GM19035 (cell line): ENCODE results near the gene ATP8B4.
"Not testable (repeated sequence)": the region's sequence is repeated elsewhere in the genome, so short reads cannot be mapped to it uniquely, and the experiment has no call there.

ENCODE experiments used
- ATAC-seq: cut with Tn5 transposase; IDR thresholded peaks from one replicate; pipeline ENCODE4 v1.9.1; 2021; ENCODE audit not compliant: unreplicated experiment

ATP8B4 gene

DNA sequence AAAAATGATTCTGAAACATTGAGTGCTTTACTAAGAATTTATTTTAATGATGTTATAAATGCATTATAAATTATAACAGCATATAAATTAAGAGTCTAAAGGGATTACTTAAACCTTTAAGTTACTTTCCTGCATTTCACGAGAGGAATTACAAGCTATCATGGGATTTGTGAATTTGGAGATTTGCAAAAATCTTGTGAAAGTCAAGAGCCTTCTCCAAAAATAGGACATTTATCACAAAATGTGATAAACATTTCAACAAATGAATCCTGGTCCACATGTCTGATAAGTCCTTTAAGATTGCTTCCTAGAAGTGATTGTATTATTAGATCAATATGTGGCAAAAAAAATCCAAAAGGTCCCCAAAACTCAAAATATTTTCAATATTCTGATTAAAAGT lies 154.5 kb downstream of the ATP8B4 start:
- ATAC-seq: no peak

- no peak for ATAC-seq
Observed at GRCh38 chr15:49964061-49964460, 155.0 kb downstream of the ATP8B4 start.

- not testable (repeated sequence) for ATAC-seq
Observed at GRCh38 chr15:49963033-49963772, 155.8 kb downstream of the ATP8B4 start.

GRCh38 chr15:49962044-49962602 lies 156.9 kb downstream of the ATP8B4 start:
- ATAC-seq: no peak

DNA sequence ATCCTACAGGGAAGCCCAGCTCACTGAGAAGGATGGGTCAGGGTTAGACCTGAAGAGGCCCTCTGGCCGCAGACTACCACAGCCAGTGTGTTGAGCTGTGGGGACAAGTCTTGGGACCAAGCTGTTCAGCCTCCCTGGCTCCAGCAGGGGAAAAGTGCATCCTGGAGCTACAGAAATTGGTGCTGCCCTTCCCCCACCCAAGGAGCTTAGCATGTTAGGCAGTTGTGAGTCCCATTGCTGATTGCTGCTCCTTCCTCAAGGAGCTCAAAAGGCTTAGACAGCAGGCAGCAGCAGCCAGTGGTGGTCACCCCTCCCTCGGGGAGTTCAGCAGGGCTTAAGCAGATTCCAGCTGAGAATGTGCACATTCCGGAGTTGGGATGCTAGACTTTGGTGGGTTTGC lies 165.6 kb downstream of the ATP8B4 start:
- ATAC-seq: no peak

GRCh38 chr15:49946681-49947080 lies 172.4 kb downstream of the ATP8B4 start:
- ATAC-seq: no peak

DNA sequence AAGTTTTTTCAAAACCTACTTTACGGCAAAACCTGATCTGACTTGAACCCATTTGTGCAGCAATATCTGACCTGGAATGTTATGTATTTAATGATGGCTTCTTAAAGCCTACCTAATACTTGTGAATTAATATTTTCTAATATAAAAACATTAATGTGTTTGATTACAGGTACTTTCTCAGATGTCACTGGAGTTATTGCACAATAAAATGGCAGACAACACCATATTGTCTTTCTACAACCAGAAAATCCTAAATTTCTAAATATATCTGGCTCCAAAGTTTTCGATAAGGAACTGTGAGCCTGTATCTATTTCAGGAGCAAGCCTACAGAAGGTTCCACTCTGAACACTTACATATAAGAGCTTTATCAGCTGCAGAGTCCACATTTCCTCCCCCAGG lies 184.5 kb downstream of the ATP8B4 start:
- ATAC-seq: no peak

DNA sequence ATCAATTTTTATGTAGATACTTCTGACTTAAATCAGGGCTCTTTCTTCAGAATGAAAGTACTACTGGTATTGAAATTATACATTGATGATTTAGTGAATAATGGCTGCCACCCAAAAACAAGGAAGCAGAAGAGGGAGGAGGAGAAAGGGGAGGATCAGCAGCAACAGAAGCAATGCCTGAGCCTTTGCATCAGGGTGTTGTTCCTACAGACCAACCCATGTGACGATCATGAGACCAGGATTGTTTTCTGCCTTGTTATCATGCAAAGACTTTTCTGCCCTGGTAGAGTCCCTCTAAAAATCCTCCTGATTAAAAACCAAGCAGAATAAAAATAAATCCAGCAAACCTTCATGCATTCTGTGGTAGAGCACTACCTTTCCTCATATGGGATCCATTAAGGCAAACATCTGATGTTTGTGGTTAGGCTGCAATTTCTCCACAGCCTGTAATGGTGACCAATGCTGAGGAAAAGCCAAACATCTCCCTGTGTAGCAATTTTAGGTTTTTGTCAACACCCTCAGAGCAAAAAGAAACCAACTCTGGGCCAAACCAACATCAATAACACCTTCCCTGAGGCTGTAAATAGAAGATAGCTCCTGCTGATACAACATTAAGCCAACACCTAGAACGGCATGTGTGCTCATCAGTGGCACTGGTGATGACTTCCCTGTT lies 191.7 kb downstream of the ATP8B4 start:
- ATAC-seq: no peak

DNA sequence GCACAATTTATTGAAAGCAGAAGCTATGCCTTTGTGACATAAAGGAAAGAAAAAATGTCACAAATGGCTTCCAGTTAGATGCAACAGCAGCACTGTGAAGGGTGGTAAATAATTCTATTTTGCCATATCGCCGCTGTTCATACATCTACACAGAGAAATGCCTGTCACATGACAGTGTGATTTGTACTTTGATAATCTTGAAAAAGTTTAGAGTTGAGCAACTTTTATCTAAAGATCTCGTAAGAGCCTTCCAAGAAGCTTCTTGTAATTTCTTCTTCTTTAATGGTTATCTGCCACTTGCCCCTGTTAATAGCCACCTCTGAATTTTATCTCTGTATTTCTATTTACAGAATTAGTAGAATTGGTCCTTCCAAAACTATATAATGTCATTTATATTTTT lies 192.3 kb downstream of the ATP8B4 start:
- no peak for ATAC-seq

- no peak for ATAC-seq
Observed at GRCh38 chr15:49923671-49924070, 195.4 kb downstream of the ATP8B4 start.

- ATAC-seq: no peak
Observed at GRCh38 chr15:49919034-49919433, 200.0 kb downstream of the ATP8B4 start.

- no peak for ATAC-seq
Observed at GRCh38 chr15:49918121-49918520, 200.9 kb downstream of the ATP8B4 start.

DNA sequence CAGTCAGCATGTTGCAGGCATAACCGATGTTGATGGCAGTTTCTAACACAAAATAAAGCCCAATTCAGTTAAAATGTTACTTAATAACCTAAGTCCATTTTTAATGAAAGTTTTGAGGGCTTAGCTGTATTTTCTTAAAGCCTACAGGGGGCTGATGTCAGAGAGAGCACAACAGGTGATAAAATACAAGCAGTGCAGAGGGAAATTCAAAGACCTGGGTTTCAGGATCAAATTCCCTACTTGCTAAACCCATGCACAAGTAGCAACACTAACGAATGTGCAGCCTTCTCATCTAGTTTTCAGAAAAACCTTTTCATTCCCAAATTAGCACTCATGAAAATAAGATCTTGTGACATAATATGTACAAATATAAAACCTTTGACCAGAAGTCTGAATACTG lies 202.0 kb downstream of the ATP8B4 start:
- ATAC-seq: no peak

DNA sequence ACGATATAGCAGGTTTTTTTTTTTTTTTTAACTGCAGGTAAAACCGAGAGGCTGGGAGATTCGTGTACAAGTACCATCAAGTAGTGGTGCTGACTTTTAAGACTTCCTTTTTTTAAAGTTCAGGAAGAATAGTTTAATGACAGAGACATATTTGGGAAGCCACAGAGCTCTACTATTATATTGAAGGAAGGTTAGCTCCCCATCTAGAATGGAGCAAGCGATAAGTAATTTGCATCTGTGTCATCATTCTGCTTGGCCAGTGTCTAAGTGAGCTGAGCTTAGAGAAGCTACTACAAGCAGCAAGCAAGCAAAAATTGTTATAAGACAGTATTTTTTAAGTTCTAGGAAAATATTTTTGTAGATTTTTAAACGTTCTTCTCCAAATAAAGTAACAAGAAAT lies 203.2 kb downstream of the ATP8B4 start:
- no peak for ATAC-seq

GRCh38 chr15:49908933-49909295 lies 210.1 kb downstream of the ATP8B4 start:
- ATAC-seq: no peak

- ATAC-seq: no peak
Observed at GRCh38 chr15:49908236-49908932, 210.6 kb downstream of the ATP8B4 start.

DNA sequence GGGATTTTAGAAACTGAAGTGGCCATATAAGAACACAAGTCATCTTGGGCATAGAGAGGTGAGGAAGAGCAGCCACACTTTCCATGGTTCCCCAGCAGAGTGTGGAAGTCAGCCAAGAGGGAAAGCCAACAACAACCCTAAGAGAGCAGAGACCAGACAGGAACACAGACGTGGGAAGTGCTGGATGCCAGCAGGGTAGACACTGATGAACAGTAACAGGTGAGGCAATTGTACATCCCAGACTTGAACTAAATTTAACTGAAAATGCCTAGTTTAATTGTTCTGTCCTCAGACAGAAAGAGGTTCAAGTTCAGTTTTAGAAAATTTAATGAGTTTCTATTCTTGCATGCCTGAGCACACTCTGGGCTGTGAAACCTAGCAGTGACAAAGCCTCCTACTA lies 212.1 kb downstream of the ATP8B4 start:
- no peak for ATAC-seq

- no peak for ATAC-seq
Observed at GRCh38 chr15:49905221-49905620, 213.8 kb downstream of the ATP8B4 start.

GRCh38 chr15:49904296-49904695 lies 214.7 kb downstream of the ATP8B4 start:
- ATAC-seq: no peak

DNA sequence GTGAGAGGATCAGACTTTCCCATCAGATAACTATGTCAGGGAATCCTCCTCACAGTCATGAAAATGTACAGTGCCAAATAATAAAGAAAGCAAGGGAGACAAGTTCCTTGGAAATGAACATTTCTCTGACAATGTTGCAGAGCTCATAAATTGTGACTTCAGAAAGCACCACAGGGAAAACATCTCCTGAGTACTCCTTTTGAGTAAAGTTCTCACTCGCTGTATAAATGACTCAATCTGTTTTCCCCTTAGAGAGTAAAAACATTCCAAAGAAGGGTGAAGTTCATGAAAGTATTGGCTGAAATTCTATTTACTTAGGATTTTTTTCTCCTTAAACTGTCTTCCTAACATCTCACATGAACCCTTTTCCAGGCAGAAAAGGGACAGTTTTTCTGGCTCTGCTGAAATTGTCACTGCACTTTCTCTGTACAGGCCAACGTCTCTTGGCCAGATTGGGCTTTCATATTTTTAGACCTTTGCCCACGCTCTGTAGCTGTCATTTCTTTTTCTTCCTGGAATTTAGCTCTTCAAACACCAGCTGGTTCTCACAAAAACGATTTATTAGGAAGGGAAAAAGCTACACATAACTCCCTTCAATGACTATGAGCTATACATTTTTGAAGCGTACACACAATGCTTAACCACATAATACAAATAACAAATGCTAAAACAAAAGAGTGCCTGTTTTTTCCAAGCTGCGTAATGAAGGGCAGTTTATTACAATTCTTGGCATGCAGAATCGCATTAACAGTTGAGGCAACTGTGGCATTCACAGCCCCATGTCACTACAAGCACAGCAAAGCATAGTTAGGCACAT lies 216.1 kb downstream of the ATP8B4 start:
- ATAC-seq: no peak
